HEK293T (cell line): Measurements from ENCODE around the gene ENPEP.
A peak's percentile ranks its signal among the peaks of the same experiment; 100 is the strongest.

Experiments
- CTCF ChIA-PET: fragments of 350-600 bp; formaldehyde crosslinking; extraction: SDS; loops from one replicate; lab custom pipeline; 2021; ENCODE audit warnings: antibody characterized with exemption, inconsistent platforms; lab: Yijun Ruan, JAX
- POLR2A ChIA-PET: fragments of 350-600 bp; formaldehyde crosslinking; extraction: SDS; loops from one replicate; lab custom pipeline; 2020; ENCODE audit warnings: antibody characterized with exemption, inconsistent platforms; lab: Yijun Ruan, JAX
- DNase-seq: peaks from one replicate; pipeline ENCODE4 v3.0.0; 2012; ENCODE audit warnings: mixed read lengths; ENCODE audit errors: extremely low spot score
- ARNT ChIP-seq: fragments of 450-650 bp; IDR thresholded peaks from 2 replicates; pipeline ENCODE4 v1.6.1; 2017; ENCODE audit warnings: mild to moderate bottlenecking
- BHLHE40 ChIP-seq: fragments of 450-650 bp; IDR thresholded peaks from 2 replicates; pipeline ENCODE4 v1.6.1; 2016; ENCODE audit warnings: mild to moderate bottlenecking, moderate library complexity, borderline replicate concordance
- CTBP1 ChIP-seq: fragments of 450-650 bp; IDR thresholded peaks from 2 replicates; pipeline ENCODE4 v1.6.1; 2016; ENCODE audit warnings: borderline replicate concordance
- ELF4 ChIP-seq: fragments of 450-650 bp; IDR thresholded peaks from 2 replicates; pipeline ENCODE4 v1.6.1; 2017; ENCODE audit warnings: antibody characterized with exemption
- FOXA1 ChIP-seq: fragments of 450-650 bp; IDR thresholded peaks from 2 replicates; pipeline ENCODE4 v1.6.1; 2016; ENCODE audit warnings: mild to moderate bottlenecking
- FOXK2 ChIP-seq: fragments of 450-650 bp; IDR thresholded peaks from 2 replicates; pipeline ENCODE4 v1.6.1; 2016; ENCODE audit warnings: mild to moderate bottlenecking
- FOXM1 ChIP-seq: fragments of 450-650 bp; IDR thresholded peaks from 2 replicates; pipeline ENCODE4 v1.6.1; 2017; ENCODE audit warnings: mild to moderate bottlenecking, borderline replicate concordance
- HDGF ChIP-seq: fragments of 450-650 bp; IDR thresholded peaks from 2 replicates; pipeline ENCODE4 v1.6.1; 2017; ENCODE audit warnings: antibody characterized with exemption, borderline replicate concordance
- L3MBTL2 ChIP-seq: fragments of 450-650 bp; conservative IDR thresholded peaks from 2 replicates; pipeline ENCODE4 v1.6.1; 2016; ENCODE audit warnings: mild to moderate bottlenecking
- LEF1 ChIP-seq: fragments of 450-650 bp; IDR thresholded peaks from 2 replicates; pipeline ENCODE4 v1.6.1; 2017; ENCODE audit warnings: mild to moderate bottlenecking, borderline replicate concordance
- NFRKB ChIP-seq: fragments of 450-650 bp; IDR thresholded peaks from 2 replicates; pipeline ENCODE4 v1.6.1; 2016; ENCODE audit warnings: mild to moderate bottlenecking, moderate library complexity
- PKNOX1 ChIP-seq: fragments of 450-650 bp; IDR thresholded peaks from 2 replicates; pipeline ENCODE4 v1.6.1; 2016
- SP1 ChIP-seq: fragments of 450-650 bp; IDR thresholded peaks from 2 replicates; pipeline ENCODE4 v1.6.1; 2017
- SUZ12 ChIP-seq: fragments of 450-650 bp; IDR thresholded peaks from 2 replicates; pipeline ENCODE4 v1.6.1; 2016; ENCODE audit warnings: mild to moderate bottlenecking
- TARDBP ChIP-seq: fragments of 450-650 bp; IDR thresholded peaks from 2 replicates; pipeline ENCODE4 v1.6.1; 2016
- ZNF384 ChIP-seq: fragments of 450-650 bp; IDR thresholded peaks from 2 replicates; pipeline ENCODE4 v1.6.1; 2016

Gene ENPEP

GRCh38 chr4:110504084-110504435, 28.1 kb downstream of the ENPEP start:
- POLR2A ChIA-PET = no interaction called here
- CTCF ChIA-PET = interaction anchor here (0.6 kb wide), 1 partner anchor 241 kb away, joined by 3 read pairs; no protein-coding TSS in a partner anchor
- no peak for TF ChIP-seq SP1
- TF ChIP-seq TARDBP = no peak
- TF ChIP-seq BHLHE40 = no peak
- TF ChIP-seq FOXK2 = no peak
- no peak for TF ChIP-seq PKNOX1
- no peak for DNase-seq

GRCh38 chr4:110505440-110505839, 29.5 kb downstream of the ENPEP start:
- DNase-seq = no peak
- POLR2A ChIA-PET = no interaction called here
- CTCF ChIA-PET = no interaction called here
- TF ChIP-seq SUZ12 (no peak), HDGF (no peak), FOXK2 (no peak), LEF1 (no peak), FOXA1 (no peak)

GRCh38 chr4:110508827-110509710, 33.1 kb downstream of the ENPEP start:
- TF ChIP-seq FOXM1 = no peak
- TF ChIP-seq PKNOX1 = 0 out of 2 replicates have a peak, but pooled peaks have one; percentile 8
- peak; percentile 14 for DNase-seq
- ChIA-PET POLR2A (interaction anchor here (1.3 kb wide), 1 partner anchor 98 kb away, joined by 3 read pairs; no protein-coding TSS in a partner anchor), CTCF (interaction anchor here (0.6 to 8.0 kb wide), 13 partner anchors 12 to 1122 kb away, joined by 3 to 67 read pairs (median 4); no protein-coding TSS in a partner anchor)

GRCh38 chr4:110510277-110510676, 34.3 kb downstream of the ENPEP start:
- no peak for DNase-seq
- POLR2A ChIA-PET = interaction anchor here (1.0 kb wide), 1 partner anchor 165 kb away, joined by 3 read pairs; no protein-coding TSS in a partner anchor
- TF ChIP-seq FOXM1 (no peak), CTBP1 (no peak), ELF4 (no peak), ZNF384 (no peak), LEF1 (no peak), PKNOX1 (no peak), SP1 (no peak), ARNT (no peak), BHLHE40 (no peak), TARDBP (no peak), NFRKB (no peak), L3MBTL2 (no peak), HDGF (no peak)
- CTCF ChIA-PET = interaction anchor here (0.7 to 8.0 kb wide), 9 partner anchors 30 to 513 kb away, joined by 3 to 67 read pairs (median 4); no protein-coding TSS in a partner anchor

GRCh38 chr4:110510955-110511544, 35.1 kb downstream of the ENPEP start:
- peak; percentile 37 for DNase-seq
- no peak for TF ChIP-seq CTBP1
- no peak for TF ChIP-seq HDGF
- TF ChIP-seq ELF4 = no peak
- TF ChIP-seq TARDBP = no peak
- TF ChIP-seq ARNT = no peak
- TF ChIP-seq FOXA1 = no peak
- CTCF ChIA-PET = interaction anchor here (0.5 to 8.0 kb wide), 11 partner anchors 30 to 514 kb away, joined by 3 to 67 read pairs (median 4); no protein-coding TSS in a partner anchor
- POLR2A ChIA-PET = interaction anchor here (0.6 to 1.0 kb wide), 2 partner anchors 166 to 199 kb away, joined by 3 read pairs; no protein-coding TSS in a partner anchor

GRCh38 chr4:110512901-110513300, 36.9 kb downstream of the ENPEP start:
- POLR2A ChIA-PET = no interaction called here
- CTCF ChIA-PET = interaction anchor here (8.0 kb wide), 1 partner anchor 169 kb away, joined by 67 read pairs; no protein-coding TSS in a partner anchor
- TF ChIP-seq LEF1 (no peak), ARNT (no peak), ELF4 (no peak), FOXA1 (no peak), FOXK2 (no peak), NFRKB (no peak), L3MBTL2 (no peak), CTBP1 (no peak), FOXM1 (no peak), SUZ12 (no peak), ZNF384 (no peak), HDGF (no peak), SP1 (no peak)
- DNase-seq = no peak
